GM18867 (cell line): Measurements from ENCODE around the gene INSRR.

Experiments
- ATAC-seq: cut with Tn5 transposase; IDR thresholded peaks from one replicate; pipeline ENCODE4 v1.9.1; 2021; ENCODE audit warnings: mild to moderate bottlenecking, moderate library complexity; ENCODE audit not compliant: unreplicated experiment

Gene INSRR

DNA sequence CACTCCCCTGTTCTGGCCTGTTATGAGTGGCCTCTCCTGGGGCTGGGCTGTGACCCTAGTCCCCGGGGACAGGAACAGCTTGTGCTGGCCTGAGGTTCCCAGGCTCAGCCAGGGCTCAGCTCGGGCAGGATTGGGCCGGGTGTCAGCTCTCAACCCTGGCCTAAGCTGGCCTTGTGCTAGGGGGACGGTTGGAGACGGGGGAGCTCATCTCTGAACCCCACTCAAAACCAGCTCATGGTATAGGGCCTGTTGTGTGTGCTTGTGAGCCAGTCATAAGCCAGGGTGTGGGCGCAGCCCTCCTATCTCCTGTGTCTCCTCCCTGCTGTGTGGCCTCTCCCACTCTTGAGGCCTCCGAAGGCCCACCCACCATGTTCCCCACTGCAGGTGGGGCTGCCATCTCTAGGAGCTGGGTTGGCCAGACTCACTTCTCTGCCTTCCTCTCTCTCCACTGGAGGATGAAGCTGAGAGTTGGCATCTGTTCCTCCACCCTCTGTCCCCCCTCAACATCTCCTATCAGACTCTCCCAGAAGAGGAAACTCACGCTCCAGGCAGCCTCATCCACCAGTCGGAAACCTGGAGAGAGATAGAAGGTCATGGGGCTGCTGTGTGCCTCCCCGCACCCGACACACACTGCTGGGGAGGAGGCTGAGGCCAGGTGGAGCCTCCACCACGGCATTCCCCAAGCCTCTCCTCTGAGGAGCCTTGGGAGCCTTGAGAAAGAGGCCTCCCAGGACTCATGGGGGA lies 36.0 kb upstream of the INSRR start:
- no peak for ATAC-seq

DNA sequence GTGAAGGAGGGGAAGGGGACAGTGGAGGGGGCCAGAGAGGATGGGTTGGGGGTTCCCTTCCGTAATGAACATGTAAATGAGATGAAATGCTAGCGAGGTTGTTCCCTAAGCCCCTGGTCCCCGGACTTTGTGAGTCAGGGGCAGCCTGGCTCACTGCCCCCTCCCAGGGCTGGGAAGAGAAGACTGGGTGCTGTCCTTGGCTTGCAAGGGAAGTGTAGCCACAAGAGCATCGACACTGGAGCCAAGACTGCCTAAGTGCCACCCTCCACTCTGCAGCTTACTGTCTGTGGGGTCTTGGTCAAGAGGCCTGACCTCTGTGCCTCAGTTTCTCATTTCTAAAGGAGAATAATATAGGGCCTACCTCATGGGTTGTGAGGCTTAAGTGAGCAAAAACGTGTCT lies 35.1 kb upstream of the INSRR start:
- ATAC-seq = no peak

DNA sequence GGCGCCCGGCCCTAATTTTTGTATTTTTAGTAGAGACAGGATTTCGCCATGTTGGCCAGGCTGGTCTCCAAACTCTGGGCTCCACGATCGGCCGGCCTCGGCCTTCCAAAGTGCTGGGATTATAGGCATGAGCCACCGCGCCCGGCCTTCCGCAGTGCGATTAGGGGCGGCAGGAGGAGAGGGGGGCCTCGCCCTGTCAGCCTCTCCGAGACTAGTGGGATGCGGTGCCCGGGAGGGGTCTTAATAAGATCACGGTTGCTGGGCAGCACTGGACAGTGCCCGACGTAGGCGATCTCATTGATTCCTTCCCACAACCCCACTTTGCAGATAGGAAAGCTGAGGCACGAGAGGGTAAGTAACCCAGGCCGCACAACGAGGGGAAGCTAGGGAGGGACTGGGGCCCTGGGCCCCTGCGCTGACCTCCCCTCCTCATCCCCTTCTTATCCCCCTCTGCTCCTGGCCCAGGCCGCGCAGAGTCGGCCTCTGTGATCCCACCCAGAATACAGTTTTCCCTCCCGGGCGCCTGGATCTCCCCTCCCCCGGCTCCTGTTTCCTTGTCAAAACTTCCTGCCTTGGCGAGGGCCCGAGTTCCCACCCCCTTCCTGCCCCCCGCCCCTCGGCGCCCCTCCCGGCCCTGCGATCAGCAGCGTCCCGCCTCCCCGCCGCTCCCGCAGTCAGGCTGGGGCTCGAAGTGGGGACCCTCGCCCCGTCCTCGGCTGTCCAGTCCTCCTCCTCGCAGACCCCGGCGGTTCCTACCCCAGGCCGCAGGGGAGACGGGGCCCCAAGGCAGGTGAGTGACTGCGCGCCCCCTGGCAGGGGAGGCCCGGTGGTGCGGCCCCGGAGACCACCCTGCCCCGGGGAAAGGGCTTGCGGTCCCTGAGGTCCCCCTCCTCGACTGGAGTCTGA lies 34.4 kb upstream of the INSRR start, which contains the start of gene PEAR1:
TSS of gene PEAR1 (plus strand) at position 671 of the 906 bp plus-strand sequence. CDS start 10,209 bp downstream, outside the sequence.
- ATAC-seq = no peak

DNA sequence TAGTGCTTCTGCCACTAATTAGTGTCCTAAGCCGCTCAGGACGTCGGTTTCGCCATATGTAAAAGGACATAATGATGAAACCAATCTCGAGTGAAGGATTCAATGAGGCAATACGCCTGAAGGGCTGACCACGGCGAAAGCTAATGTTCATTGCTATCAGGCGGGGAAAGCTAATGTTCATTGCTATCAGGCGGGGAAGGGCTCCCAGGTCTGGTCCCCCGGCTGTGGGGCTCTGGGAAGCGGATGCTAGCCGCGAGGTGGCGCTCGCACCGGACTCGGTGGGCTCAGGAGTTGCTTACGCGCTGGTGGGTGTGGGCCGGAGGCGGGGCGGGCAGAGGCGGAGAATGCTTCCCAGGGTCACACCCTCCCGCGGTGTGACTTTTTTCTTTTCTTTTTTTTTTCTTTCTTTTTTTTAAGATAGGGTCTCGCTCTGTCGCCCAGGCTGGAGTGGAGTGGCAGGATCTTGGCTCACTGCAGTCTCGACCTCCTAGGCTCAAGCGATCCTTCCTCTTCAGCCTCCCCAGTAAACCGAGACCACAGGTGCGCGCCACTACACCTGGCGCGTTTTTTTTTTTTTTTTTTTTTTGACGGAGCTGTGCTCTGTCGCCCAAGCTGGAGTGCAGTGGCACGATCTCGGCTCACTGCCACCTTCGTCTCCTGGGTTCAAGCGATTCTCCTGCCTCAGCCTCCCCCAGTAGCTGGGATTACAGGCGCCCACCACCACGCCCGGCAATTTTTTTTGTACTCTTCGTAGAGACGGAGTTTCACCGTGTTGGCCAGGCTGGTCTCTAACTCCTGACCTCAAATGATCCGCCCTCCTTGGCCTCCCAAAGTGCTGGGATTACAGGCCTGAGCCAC lies 33.5 kb upstream of the INSRR start:
- peak; percentile 62 for ATAC-seq

DNA sequence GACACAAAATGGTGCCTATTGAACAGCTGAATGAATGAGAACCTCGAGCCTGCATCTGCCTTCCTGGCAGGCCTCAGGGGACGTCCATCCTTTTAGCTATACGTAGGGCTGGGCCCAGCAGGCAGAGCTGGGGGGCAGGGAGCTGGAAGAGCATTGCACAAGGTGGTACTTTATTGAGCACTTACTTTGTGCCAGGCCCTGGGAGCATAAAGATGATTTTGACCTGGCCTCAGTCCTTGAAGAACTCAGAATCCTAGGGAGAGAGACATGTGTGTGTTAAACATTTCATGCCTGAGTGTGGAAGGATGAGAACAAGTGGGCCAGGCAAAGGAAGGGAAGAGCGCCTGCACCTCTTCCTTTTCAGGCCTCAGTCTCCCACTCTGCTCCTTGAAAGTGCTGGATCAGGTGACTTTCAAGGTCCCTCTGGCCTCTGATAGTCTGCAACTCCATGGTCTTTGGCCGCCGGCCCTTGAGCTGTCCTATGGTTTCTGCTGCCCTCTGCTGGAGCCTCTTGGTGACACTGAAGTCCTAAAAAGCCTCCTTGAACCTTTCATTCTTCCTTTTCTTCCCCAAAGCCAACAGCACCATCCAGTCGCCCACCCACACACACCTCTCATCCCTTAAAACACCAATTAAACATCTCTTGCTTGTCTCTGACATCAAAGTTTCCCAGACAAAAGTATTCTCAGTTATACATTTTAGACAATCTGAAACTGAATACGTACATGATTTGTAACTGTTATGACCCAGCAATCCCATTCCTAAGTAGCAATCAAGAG lies 31.1 kb upstream of the INSRR start:
- ATAC-seq = peak; percentile 51

DNA sequence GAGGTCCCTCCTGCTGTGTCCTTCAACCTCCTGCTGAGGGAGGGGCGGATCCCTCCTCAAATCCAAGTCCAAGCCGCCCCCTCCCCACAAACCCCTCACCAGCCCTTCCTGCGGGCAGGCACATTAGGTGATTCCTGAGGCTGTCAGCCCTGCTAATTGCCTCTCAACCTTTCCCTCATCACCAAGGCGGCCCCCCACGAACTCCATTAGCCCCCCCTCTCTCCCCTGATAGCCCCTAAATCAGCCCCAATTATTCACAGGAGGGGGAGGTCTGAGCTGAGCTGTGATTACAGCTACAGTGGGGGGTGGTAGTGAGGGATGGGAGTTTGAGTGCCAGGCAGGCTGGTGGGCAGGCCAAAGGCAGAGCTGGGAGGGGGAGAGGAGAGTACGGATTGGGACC lies 28.8 kb upstream of the INSRR start:
- ATAC-seq = no peak

DNA sequence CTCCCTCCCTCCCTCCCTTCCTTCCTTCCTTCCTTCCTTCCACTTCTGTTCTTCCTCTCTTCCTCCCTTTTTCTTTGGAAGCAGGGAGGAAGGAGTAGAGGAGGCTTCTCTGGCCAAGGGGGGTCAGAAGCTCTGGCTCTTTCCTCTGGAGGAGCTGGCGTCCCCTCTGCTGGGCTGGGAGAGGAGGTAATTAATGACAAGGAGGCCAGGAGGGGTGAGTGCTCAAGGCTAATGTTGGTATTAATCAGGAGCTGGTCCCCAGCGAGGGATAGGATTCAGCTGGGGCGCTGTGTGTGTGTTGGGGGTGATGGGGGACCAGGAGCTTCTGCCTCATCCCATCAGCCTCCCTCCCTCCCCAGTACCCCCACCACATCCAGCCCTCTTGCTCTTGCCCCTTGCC lies 28.4 kb upstream of the INSRR start:
- no peak for ATAC-seq

DNA sequence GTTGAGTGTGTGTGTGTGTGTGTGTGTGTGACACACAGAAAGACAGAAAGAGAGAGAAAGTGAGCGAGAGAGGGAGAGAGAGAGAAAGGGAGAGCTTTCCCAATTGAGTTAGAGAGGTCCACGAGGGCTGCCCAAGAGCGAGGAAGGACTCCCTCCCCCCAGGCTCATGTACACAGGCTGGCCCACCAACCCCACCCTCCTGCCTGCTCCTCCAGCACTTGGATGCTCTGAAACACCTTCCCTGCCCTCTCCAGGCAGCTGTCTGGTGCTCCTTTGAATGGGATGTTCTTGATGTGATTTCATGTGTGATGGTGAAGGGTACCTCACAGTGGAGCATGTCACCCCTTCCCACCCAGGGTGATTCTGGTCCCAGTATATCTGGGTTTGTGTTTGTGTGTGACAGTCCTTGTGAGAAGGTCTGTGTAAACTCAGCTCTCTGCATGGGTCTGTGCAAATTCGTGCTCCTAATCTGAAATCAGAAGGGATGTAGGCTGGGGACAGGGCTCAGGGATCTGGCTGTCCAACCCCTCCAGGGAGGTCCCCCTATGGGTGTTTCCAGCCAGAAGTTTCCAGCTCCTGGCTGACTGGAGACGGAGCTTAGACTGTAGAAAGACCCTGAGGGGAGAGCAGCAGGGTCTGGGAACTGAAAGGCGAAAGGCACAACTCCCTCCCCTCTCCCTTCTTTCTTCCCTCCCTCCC lies 27.8 kb upstream of the INSRR start:
- ATAC-seq = no peak

DNA sequence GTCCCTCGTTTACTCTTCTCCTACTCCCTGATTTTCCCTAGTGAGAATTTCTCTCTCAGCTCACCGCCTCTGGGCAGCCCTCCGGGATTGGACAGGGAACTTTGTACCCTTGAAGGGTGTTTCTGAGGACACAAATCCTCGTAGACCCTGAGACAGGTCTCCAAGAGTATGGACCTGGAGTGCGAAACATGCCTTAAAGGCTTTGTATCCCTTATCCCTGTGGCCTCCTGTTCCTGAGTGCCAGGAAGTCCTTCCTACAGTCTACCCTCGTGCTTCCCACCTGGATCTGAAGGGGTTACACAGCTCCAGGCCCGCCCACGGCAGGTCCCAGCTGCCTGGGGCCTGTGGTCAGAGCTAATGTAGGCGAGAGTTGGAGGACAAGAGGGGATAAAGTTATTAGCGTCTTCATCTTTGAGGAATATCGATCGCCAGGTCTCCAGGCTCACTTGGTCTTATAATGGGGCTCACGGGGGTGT lies 27.0 kb upstream of the INSRR start:
- ATAC-seq = no peak

DNA sequence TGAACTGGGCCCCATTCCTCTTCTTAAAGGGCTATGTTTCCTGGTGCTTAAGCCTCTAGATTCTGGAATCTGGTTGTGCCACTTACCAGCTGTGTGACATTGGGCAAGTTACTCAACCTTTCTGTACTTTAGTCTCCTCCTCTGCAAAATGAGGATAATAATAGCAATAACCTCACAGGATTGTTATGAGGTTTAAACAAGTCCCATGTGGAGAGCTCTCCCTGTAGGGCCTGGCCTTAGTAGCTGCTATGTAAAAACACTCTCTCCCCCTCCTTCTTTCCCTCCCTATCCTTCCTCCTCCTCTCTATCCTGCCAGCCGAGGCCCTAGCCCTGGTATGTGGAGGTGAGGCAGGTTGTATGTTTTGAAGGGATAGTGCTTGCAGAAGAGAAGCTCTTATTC lies 26.4 kb upstream of the INSRR start:
- no peak for ATAC-seq

DNA sequence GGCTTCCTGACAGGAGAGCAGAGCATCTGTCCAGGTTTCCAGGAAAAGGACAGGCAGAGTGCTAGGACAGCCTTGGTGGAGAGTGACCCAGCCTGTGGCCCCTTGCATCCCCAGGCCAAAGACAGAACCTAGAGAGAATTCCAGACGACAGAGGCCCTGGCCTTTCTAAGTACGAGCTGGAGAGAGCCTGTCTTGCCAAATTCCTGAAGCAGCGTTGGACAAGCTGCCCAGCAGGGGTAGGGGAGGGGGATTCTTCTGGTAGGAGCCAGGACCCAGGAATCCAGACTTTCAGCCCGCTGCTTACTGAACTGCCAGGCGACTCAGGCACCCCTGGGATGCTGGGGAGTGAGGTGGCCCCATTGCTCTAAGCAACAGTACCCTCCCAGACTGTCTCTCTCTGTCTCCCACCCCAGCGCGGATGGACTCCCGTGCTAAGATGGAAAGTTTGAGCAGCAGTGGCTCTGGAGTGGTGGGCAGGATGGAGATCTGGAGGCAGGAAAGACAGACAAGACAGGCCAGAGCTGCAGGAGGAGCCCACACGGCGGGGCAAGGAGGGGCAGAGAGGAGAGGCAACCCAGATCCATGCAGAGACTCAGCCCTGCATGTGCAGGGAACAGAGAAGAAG lies 25.8 kb upstream of the INSRR start:
- ATAC-seq = no peak

DNA sequence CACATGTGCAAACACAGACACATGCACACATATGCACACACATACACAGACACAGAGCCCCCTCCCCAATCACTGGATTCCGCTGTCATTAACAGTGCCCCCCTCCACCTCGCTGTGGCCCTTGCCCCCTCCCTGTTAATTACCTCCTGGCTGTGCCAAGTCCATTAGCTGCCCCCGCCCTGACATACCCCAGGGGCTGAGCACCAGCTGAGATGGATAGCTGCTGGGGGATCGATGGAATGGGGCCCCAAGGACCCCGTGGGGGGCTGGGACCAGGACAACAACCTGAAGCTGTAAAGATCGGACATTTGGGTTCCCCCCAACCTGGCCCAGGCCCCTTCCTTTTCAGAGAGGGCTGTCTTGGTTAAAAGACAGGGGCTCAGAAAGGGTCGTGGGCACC lies 25.0 kb upstream of the INSRR start:
- no peak for ATAC-seq

DNA sequence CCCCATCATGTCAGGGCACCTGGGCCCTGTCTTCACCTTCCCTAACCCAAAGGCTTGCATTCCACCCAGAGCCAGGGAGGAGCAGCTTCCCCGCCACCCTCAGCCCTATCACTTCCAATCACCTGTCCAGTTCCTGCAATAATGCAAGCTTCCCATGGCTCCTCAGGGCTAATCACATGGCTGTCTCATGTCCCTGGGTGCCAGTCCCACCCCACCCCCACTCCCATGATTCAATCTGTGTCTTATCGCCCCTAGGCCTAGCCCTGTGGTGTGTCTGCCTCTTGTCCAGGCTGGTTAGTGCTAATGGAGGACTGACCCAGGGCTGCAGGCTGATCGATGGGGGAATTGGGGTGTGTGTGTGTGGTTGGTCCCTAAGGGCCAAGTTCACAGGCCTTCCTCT lies 23.6 kb upstream of the INSRR start:
- ATAC-seq = no peak

DNA sequence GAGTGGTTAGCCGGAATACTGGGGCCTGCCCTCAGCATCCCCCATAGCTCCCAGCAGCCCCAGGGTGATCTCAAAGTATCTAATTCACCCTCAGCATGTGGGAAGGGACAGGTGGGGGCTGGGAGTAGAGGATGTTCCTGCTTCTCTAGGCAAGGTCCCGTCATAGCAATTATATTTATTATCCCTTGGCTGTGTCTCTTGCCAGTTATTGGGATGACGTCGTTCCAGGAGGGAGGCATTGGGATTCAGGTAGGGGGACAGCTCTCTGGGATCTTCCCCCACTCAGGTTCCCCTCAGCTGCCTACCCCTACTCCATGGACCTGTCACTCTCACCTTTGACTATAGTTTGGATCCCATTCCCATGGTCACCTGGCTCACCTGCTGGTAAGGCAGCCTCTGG lies 22.7 kb upstream of the INSRR start:
- no peak for ATAC-seq

DNA sequence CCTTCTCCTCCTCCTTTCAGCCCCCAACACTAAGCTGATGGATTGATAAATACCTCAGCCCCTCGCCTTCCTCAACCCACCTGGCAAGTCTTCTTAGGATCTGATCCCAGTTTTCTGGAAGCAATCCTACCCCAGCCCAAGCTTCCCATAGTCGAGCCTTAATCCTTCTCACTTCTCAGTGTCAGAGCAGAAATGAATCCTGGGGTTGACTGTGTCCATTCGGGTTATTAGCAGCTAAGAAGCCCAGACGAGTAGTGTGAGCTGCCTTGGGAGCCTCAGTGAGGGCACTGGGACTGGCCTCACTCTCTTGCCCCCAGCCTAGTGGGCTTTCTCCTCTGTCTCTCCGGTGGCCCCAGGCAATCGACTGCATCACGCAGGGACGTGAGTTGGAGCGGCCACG lies 22.2 kb upstream of the INSRR start:
- no peak for ATAC-seq

DNA sequence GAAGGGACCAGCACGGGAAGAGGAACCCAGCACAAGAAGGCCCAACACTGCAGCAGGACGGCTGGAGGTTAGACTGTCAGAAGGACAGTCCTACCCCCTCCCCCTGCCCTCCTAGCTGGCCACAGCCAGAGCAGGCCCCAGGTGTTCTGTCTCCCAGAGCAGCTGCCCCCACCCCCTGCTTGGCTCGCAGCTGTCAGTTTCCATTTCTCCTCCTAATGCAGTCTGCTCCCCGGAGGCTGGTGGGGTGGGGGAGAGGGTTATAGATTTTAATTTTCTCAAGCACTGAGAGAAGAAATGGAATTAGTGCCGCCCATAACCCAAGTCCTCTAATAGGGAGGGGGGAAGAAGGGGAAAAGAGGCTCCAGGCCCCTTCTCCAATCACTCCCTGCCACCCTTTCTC lies 21.6 kb upstream of the INSRR start:
- no peak for ATAC-seq

DNA sequence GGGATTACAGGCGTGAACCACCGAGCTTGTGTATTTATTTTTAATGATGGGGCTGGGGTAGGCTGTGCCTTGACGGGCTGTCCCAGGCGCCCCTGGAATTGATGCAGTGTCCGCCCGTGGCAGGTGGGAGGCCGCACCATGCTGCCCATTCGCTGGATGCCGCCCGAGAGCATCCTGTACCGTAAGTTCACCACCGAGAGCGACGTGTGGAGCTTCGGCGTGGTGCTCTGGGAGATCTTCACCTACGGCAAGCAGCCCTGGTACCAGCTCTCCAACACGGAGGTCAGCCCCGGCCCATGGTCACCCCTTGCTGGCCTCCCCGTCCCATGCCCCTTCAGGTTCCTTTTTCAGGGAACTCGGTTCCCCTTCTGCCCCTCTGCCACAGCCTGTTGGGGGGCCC lies 21.0 kb upstream of the INSRR start:
- ATAC-seq = no peak

DNA sequence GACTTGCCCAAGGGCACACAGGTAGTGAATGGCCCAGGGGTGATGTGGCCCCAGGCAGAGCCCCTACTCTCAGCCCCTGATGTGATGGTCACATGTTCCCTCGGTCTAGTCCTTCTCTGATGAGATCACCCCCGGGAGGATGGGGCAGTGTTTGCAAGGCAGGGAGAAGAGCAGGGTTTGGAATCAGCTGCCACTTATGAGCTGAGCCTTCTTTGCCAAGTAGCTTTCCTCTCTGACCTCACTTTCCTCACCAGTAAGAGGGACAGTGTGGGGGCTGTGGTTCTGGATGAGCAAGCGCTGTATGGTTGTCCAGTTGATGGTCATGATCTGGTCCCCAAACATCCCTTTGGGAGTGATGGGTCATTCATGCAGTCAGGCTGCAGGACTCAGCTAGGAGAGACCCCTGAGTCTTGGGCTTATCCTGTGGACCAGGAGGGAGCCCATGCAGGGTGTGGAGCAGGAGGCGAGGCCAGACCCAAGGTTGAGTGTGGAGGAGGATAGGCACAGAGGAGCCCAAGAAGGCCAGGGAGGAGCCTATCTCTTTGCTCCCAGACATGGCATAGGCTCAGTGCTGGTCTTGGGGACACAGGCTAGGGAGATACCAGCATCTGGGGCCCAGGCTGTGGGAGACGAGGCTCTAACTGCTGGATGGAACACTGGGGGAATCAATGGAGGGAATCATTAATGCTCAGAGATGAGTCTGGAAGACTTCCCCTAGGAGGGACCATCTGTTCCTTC lies 18.7 kb upstream of the INSRR start:
- no peak for ATAC-seq

DNA sequence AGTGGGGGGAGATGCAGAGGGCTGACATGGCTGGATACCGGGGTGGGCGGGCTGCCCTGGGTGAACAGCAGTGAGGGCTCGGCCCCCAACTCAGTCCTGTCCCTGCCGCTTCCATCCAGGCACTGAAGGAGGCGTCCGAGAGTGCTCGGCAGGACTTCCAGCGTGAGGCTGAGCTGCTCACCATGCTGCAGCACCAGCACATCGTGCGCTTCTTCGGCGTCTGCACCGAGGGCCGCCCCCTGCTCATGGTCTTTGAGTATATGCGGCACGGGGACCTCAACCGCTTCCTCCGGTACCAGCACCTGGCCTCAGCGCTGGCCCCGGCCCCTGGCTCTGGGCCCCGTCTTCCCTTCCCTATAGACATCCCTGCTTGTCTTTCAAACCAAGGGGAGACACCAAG lies 17.4 kb upstream of the INSRR start:
- no peak for ATAC-seq
